ENCODE results near the gene ST6GALNAC4.
A peak's percentile ranks its signal among the peaks of the same experiment; 100 is the strongest.

ST6GALNAC4 gene

DNA sequence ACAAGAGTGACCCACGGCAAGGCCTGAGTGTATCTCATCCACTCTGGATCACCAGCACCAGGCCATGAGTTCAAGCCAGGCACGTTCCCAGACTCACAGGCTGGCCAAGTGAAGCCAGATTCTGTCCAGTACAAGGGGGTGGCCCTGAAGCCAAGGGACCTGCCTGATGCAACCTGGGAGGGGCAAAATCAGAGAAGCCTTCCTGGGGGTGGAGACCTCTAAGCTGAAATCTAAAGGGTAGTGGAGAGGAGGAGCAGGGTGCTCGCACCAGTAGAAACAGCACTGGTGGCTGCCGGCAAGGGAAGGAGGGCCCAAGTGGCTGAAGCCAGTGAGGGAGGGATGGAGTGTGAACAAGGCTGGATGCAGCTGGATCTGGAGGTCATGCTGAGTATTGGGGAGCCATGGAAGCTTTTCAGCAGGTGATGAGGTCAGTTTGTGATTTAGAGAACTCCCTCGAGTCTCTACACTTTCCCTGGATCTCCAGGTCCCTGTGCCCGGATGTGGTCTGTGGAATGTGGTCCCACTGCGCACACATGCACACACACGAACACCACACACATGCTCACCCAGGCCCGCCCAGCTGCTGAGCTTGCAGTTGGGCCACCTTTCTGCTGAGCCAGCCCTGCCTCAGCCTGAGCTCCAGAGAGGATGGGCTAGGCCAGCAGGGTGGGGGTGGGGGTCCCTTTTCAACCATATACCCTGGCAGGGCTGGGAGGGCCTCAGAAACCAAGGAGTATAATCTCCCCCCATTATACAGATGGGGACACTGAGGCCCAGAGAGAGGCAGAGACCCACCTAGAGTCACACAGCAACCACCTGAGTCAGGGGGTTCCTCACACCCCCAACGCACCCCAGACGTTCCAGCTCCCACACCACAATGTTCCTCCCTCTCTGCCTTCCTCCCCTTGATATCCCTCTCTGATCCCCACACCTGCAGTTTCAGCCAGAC lies 12.1 kb upstream of the ST6GALNAC4 start:
- DNase-seq, result no peak

DNA sequence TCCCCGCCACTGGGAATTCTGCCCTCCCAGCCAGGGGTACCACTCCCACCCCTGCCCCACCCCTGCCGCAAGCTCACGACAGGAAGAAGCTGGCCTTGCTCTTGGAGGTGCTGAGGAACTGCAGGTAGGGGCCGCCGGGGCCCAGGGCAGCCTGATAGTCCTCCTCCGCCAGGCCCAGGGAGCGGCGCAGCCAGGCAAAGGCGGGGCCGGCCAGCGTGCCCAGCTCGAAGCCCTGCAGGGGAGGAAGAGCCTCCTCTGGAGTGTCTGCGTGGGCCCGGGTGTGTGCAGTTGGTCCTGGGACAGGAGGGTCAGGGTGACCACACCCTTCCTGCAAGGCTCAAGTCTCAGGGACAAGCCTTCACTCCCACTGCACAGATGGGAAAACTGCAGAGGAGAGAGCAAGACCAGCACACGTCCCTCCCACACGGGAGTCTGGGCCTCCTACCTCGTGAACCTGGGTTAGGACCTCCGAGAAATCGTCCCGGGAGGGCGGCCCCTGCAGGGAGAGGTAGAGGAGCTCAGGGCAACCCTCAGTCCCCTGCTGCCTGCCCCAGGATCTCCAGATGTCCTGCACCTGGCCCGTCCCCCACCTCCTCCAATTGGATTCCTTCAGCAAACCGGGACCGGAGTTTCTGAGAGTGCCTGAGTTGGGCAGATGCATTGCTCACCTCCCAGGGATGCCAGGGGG lies 11.3 kb upstream of the ST6GALNAC4 start:
- DNase-seq, result no peak

- no peak for DNase-seq
Observed at GRCh38 chr9:127927201-127927987, 10.6 kb upstream of the ST6GALNAC4 start.

DNA sequence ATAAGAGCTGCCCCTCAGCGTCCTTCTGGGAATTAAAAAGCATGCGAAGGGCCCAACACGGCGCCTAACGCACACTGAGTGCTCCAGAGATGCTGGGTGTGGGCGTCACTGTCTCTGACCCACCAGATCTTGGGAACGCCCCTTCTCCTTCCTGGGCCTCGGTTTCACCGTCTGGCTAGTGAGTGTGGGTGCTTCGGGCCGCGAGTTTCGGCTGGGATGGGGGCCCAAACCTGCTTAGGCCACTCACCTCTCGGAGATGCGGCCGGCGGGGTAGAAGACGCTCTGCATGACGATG lies 10.0 kb upstream of the ST6GALNAC4 start:
- no peak for DNase-seq

DNA sequence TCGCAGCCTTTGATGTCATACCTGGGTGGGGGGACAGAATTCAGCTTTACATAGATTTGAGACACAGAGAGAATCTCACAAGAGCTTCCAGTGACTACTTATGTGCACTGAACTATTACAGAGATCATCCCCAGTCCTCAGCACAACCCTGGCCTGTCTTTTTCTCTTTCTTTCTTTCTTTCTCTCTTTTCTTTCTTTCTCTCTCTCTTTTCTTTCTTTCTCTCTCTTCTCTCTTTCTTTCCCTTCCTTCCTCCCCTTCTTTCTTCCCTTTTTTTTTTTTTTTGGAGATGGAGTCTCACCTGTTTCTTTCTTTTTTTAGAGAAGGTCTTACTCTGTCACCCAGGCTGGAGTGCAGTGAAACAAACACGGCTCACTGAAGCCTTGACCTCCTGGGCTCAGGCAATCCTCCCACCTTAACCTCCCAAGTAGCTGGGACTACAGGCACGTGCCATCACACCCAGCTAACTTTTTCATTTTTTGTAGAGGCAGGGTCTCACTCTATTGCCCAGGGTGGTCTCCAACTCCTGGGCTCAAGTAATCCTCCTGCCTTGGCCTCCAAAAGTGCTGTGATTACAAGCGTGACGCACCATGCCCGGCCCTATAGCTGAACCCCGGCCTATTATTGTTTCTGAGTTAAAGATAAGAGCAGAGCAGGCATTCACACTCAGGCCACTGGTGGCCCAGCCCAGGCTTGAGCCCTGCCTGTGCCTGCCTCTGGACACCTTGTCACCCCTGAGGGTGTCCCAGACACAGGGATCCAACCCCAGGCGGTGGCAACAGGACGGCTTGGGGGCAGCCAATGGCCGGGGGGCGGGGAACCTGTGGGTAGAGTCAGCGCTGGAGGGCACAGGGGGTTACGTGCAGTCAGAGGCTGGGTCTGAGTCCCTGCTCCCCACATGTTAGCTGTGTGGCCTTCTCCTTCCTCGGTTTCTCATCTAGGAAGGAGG lies 9.4 kb upstream of the ST6GALNAC4 start:
- no peak for DNase-seq

- DNase-seq, result no peak
Observed at GRCh38 chr9:127924736-127925444, 8.0 kb upstream of the ST6GALNAC4 start.

DNA sequence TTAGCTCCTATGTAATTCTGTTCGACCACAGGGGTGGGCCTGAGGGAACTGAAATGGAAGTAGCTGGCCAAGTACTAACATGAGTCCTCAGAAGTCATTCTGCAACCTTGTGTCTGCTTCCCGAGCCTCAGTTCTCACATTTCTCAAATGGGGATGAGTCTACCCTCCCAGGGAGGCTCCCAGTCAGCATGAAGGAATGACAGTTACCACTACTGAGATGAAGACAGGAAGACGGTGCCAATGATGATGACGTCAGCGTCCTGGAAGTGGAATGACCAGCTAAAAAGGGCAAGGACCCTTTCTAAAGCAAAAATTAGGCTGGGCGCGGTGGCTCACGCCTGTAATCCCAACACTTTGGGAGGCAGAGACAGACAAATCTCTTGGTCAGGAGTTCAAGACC lies 6.9 kb upstream of the ST6GALNAC4 start:
- DNase-seq, result peak; percentile 51 to 76

- DNase-seq, result no peak
Observed at GRCh38 chr9:127923046-127923445, 6.2 kb upstream of the ST6GALNAC4 start.

GRCh38 chr9:127921557-127922120 lies 4.8 kb upstream of the ST6GALNAC4 start:
- DNase-seq, result peak in 1 of 2 experiments; percentile 51

GRCh38 chr9:127920794-127921193 lies 4.0 kb upstream of the ST6GALNAC4 start:
- DNase-seq, result no peak

DNA sequence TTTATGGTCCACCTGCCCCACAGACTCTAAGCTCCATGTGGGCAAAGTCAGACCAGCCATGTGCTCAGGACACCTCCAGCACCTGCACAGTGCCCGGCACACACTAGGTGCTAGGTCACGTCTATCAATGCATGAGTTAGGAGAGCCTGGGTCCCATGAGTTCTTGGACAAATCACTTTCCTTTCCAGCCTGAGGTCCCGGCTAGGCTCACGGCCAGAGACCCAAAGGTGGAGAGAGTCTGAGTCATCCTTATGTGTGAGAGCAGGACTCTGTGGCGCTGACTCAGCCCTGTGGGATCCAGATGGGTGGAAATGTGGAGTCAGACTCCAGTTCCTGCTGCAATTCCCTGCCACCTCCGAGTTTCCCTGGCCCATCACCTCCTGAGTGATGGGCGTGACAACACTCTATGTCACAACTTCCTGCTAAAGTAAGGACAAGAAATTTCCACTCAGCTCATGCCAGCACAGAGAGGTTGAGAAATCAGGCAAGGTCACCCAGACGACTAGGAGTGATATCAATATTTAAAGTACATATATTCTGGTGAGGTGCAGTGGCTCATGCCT lies 2.5 kb upstream of the ST6GALNAC4 start:
- DNase-seq, result peak; percentile 99 to 100

GRCh38 chr9:127918183-127919107 lies 1.6 kb upstream of the ST6GALNAC4 start:
- DNase-seq, result peak in 1 of 2 experiments; percentile 58

DNA sequence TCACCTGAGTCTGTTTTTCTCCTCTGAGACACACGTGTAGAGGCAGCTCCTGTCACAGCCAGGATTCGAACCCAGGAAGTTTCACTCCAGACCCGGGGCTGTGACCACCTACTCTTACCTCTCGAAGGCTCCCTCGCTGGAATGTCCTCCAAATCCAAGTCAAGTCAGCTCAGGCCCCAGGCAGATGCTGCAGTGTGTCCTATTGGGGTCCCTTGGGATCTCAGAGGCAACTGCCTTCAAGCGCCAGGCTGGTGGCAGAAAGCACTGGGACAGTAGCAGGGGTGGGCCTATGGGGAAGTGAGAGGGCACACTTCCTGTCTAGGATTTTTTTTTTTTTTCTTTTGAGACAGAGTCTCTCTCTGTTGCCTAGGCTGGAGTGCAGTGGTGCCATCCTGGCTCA lies 762 bp upstream of the ST6GALNAC4 start:
- DNase-seq, result no peak

DNA sequence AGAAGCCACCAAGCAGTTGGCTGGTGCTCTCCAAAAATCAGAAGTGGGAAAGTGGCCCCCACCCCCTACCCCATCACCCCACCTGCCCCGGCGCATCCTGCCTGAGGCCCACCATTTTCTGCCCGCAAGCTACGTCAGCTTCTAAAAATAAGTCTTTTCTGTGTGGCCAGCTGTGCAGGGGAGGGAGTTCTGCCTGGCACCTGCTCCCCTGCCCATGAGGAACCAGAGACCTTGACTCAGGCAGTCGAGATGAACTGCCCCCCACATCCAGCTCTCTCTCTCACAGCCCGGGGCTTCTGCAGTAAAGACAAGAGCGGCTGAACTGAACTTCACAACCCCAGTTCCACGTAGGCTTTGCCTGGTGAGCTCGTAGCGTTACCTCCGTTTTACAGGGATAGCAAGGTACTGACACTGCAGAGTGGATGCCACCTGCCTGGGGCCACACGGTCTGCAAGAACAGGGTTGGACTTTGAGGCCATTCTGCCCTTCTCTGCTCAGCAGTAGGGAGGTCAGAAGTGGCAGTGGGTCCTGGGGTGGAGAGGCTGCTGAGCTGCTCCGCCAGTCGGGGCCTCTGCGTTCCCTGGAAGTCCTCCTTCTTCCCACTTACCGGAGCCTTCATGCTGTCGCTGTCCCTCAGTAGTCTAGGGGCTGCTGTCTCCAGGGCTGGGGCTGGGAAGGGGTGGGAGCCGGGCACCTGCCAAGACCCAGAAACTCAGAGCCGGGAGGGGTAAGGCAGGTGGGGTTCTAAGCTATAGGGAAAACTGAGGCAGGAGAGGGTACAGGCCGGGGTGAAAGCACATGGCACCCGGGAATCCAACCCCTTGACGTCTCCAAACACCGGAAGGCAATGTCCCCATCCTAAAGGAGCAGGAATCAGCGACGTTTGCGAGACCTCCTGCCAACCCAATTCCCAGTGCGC lies 781 bp downstream of the ST6GALNAC4 start:
- no peak for DNase-seq

- no peak for DNase-seq
Observed at GRCh38 chr9:127915325-127915752, 1.5 kb downstream of the ST6GALNAC4 start.

- no peak for DNase-seq
Observed at GRCh38 chr9:127913682-127914081, 3.2 kb downstream of the ST6GALNAC4 start.

GRCh38 chr9:127912882-127913281 lies 4.0 kb downstream of the ST6GALNAC4 start:
- DNase-seq, result no peak

GRCh38 chr9:127912296-127912695 lies 4.5 kb downstream of the ST6GALNAC4 start:
- no peak for DNase-seq
